Measurements from ENCODE around the gene TLE5. TPM values are rescaled to one million over a fixed set of nuclear protein-coding genes. Genes with fewer than 3 reads are reported as not detected.

The TLE5 gene
- total RNA-seq, 2 donors from 2014 or later, result 869 to 1,050 TPM

DNA sequence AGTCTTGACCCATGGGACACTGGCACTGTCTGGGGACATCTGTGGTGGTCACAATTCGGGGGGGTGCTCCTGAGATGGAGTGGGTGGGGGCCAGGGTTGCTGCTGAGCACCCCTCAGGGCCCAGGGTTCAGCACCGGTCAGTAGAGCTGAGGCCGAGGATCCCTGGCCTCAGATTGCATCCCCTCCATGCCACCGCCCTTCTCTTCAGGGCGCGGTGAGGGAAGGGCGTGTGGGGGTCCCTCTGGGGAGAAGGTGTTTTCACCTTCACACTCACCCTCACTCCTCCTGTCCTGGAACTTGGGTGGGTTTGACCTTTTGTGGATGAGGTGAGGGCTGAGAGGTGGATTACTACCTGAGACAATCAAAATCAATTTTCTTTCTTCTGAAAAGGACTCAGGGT is 45.4 kb upstream of the TLE5 start:
- H3K27ac ChIP-seq, result no peak overlapping the region
- no peaks in the 10 kb centered on the region for H3K9me3 ChIP-seq
- TF ChIP-seq, protein P1, sequence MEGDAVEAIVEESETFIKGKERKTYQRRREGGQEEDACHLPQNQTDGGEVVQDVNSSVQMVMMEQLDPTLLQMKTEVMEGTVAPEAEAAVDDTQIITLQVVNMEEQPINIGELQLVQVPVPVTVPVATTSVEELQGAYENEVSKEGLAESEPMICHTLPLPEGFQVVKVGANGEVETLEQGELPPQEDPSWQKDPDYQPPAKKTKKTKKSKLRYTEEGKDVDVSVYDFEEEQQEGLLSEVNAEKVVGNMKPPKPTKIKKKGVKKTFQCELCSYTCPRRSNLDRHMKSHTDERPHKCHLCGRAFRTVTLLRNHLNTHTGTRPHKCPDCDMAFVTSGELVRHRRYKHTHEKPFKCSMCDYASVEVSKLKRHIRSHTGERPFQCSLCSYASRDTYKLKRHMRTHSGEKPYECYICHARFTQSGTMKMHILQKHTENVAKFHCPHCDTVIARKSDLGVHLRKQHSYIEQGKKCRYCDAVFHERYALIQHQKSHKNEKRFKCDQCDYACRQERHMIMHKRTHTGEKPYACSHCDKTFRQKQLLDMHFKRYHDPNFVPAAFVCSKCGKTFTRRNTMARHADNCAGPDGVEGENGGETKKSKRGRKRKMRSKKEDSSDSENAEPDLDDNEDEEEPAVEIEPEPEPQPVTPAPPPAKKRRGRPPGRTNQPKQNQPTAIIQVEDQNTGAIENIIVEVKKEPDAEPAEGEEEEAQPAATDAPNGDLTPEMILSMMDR (IDR thresholded peaks at IDR 0.05), result no peak
- H3K4me3 ChIP-seq, result no peak overlapping the region
- no peaks in the 10 kb centered on the region for H3K27me3 ChIP-seq
- H3K4me1 ChIP-seq, result peaks cover 0 to 57% of the 10 kb centered on the region in 2 donors
- peaks cover 5% of the 10 kb centered on the region for H3K36me3 ChIP-seq
- DNase-seq (ENCODE audit: low spot score), result no peak

DNA sequence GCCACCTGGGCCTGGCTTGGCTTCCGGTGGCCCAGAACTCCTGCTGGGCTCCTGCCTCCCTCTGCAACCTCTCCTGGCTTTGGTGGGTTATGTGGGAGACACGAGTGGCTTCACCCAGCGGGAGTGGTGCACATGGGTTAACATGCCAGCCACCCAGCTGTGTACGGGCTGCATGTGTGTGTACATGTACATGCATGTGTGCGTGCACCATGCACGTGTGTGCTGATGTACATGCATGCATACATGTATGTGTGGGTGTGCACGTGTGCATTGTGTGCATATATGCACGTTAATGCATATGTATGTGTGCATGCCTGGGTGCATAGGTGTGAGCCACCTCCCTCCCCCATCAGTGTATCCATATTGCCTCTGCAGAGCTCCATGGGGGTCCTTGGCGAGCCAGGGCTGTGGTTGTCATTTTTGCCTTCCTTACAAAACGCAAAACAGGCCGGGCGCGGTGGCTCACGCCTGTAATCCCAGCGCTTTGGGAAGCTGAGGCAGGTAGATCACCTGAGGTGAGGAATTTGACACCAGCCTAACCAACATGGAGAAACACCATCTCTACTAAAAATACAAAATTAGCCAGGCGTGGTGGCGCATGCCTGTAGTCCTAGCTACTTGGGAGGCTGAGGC is 44.3 kb upstream of the TLE5 start:
- Histone ChIP-seq H3K36me3 (peaks cover 5% of the 10 kb centered on the region), H3K27ac (no peak overlapping the region), H3K4me3 (no peak overlapping the region), H3K27me3 (no peaks in the 10 kb centered on the region), H3K4me1 (peaks cover 0 to 66% of the 10 kb centered on the region in 2 donors), H3K9me3 (no peaks in the 10 kb centered on the region)
- no peak for DNase-seq (ENCODE audit: low spot score)
- TF ChIP-seq, protein P1 (IDR thresholded peaks at IDR 0.05), result no peak

DNA sequence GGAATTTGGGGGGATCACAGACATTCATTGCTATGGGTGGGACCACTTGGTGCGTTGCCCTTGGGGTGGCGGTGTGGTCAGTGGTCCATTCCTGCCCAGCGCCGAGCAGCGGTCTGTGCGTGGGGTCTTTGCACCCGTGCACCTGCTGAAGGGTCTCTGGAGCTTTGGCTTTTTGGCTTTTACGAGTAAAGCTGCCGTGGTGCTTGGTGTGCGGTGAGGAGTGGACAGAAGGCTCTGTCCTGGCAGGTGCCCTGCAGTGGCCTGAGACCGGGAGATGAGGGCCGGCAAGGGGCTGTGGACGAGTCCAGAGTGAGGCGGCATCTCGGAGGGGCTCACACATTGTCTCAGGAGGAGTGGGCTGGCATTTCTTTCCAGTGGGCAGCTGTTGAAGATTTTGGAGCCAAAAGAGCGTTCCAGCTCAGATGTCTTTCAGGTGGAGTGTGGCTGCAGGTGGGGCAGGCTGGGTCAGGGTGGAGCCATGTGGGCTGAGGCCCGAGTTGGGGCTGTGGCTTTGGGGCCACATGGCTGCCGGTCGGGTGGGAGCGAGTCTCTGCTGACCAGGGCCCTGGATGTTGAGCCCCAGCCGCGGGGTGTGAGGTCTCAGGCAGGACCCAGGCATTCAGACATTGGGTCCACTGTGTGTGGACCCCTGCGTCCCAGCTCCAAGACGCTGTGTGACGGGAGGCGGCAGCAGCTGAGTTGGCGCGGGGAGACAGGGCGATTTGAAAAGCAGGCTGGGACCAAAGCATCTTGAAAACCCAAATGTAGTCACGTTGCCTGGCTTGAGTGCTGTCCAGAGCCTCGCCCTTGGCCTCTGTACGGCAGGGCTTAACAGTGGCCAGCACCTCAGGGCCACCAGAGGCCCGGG is 43.6 kb upstream of the TLE5 start:
- Histone ChIP-seq H3K27ac (no peak overlapping the region), H3K4me1 (peaks cover 0 to 74% of the 10 kb centered on the region in 2 donors)

DNA sequence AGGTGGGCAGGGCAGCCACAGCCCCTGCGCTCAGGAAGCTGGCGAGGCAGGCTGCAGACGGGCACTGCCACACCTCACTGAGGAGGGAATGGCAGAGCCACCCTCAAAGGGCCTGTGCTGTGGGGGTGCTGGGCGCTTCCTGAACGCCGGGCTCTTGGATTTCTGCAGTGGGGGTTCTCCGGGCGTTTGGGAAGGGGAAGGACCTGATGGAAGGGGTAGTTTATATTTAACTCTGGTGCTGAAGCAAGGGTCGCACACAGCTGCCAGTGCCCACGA is 42.4 kb upstream of the TLE5 start:
- Histone ChIP-seq H3K9me3 (no peaks in the 10 kb centered on the region), H3K4me1 (peaks cover 0 to 86% of the 10 kb centered on the region in 2 donors), H3K4me3 (no peak overlapping the region), H3K27ac (no peak overlapping the region), H3K27me3 (no peaks in the 10 kb centered on the region), H3K36me3 (no peaks in the 10 kb centered on the region)
- no peak for DNase-seq (ENCODE audit: low spot score)
- TF ChIP-seq, protein P1 (IDR thresholded peaks at IDR 0.05), result no peak

More for the DNA sequence above, 43.6 kb upstream of the TLE5 start:
- no peaks in the 10 kb centered on the region for H3K27me3 ChIP-seq
- TF ChIP-seq, protein P1 (IDR thresholded peaks at IDR 0.05), result no peak
- no peak for DNase-seq (ENCODE audit: low spot score)
- no peak overlapping the region for H3K4me3 ChIP-seq
- H3K36me3 ChIP-seq, result peaks cover 5% of the 10 kb centered on the region
- no peaks in the 10 kb centered on the region for H3K9me3 ChIP-seq

DNA sequence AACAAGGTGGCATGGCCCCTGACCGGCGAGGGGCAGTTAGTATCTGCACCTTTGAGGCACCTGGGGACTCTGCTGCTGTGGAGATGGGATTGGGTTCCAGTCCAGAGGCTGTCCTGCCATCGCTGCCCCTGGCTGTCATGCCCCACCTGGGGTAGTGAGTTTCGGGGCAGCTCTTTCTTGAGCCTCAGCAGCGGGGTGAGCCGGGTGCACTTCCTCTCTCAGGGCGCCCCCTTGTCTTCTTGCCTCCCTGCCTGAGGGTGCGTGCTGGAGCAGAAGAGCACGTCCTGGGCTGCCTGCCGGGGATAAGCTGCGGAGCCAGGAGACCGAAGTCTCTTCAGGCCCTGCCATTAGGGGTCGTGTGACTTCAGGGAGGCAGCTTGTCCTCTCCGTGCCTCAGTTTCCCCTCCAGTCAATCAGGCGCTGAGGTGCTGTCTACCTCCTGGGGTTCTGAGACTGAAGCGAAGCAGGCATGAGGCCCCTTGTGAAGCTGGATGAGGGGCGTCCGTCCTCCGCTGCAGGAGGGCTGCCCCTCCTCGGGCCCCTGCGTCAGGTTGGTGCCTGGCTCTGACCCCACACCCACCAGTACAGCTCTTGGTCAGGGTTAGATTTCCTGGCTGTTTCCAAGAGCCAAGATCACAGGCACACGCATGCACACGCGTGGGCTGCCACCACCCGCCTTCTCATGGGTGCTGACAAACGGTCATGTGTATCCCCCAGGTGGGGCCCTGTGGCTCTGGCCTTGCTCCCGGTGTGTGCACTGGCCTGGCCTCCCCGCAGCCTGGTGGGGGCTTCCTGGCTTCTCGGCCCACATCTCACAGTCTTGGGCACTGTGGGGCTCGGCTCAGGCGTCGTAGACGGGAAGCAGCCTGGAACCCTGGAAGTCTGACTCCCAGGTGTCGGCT is 40.2 kb upstream of the TLE5 start:
- DNase-seq (ENCODE audit: low spot score), result no peak
- Histone ChIP-seq H3K36me3 (no peaks in the 10 kb centered on the region), H3K27ac (no peak overlapping the region), H3K4me1 (peaks cover 0 to 94% of the 10 kb centered on the region in 2 donors), H3K27me3 (no peaks in the 10 kb centered on the region), H3K4me3 (no peak overlapping the region), H3K9me3 (no peaks in the 10 kb centered on the region)
- TF ChIP-seq, protein P1 (IDR thresholded peaks at IDR 0.05), result no peak
